HG03575 (cell line): Measurements from ENCODE around the gene TTC27.
"Not testable (repeated sequence)": the region's sequence is repeated elsewhere in the genome, so short reads cannot be mapped to it uniquely, and the experiment has no call there.

Experiments
- ATAC-seq: cut with Tn5 transposase; IDR thresholded peaks from one replicate; pipeline ENCODE4 v1.9.1; 2021; ENCODE audit not compliant: unreplicated experiment, insufficient number of reproducible peaks, low FRiP score; ENCODE audit errors: extremely low read depth

TTC27 gene

GRCh38 chr2:32833709-32834108 lies 205.9 kb downstream of the TTC27 start:
- no peak for ATAC-seq

GRCh38 chr2:32835148-32835547 lies 207.3 kb downstream of the TTC27 start:
- no peak for ATAC-seq

- no peak for ATAC-seq
These were observed 209.1 kb downstream of the TTC27 start for GRCh38 chr2:32836933-32837332.

GRCh38 chr2:32838418-32838817 lies 210.6 kb downstream of the TTC27 start:
- no peak for ATAC-seq

GRCh38 chr2:32838949-32839348 lies 211.1 kb downstream of the TTC27 start:
- ATAC-seq: no peak

- ATAC-seq: no peak
These were observed 214.4 kb downstream of the TTC27 start for GRCh38 chr2:32841931-32842898.

GRCh38 chr2:32843699-32844098 lies 215.8 kb downstream of the TTC27 start:
- no peak for ATAC-seq

- ATAC-seq: no peak
These were observed 216.4 kb downstream of the TTC27 start for GRCh38 chr2:32844253-32844652.

- ATAC-seq: not testable (repeated sequence)
These were observed 218.4 kb downstream of the TTC27 start for GRCh38 chr2:32846274-32846673.

- no peak for ATAC-seq
These were observed 219.9 kb downstream of the TTC27 start for GRCh38 chr2:32847734-32848133.

GRCh38 chr2:32849456-32850194 lies 221.8 kb downstream of the TTC27 start:
- ATAC-seq: no peak

- ATAC-seq: no peak
These were observed 224.1 kb downstream of the TTC27 start for GRCh38 chr2:32851777-32852439.

GRCh38 chr2:32852856-32853255 lies 225.0 kb downstream of the TTC27 start:
- ATAC-seq: no peak

- ATAC-seq: no peak
These were observed 229.0 kb downstream of the TTC27 start for GRCh38 chr2:32856891-32857290.

GRCh38 chr2:32858713-32859112 lies 230.9 kb downstream of the TTC27 start:
- ATAC-seq: no peak

- ATAC-seq: no peak
These were observed 232.5 kb downstream of the TTC27 start for GRCh38 chr2:32860385-32860784.

GRCh38 chr2:32862269-32863055 lies 234.6 kb downstream of the TTC27 start:
- ATAC-seq: no peak

- ATAC-seq: no peak
These were observed 235.5 kb downstream of the TTC27 start for GRCh38 chr2:32863326-32863725.

- no peak for ATAC-seq
These were observed 236.0 kb downstream of the TTC27 start for GRCh38 chr2:32863803-32864202.
